Smooth muscle cell (in vitro differentiated cells): ENCODE data around the gene FHOD3. TPM values are rescaled to one million over a fixed set of nuclear protein-coding genes. Genes with fewer than 3 reads are reported as not detected.

ENCODE experiments used
- DNase-seq: peaks from one replicate; lab custom pipeline; 2025; ENCODE audit not compliant: unreplicated experiment; lab: John Stamatoyannopoulos, UW
- H2AFZ ChIP-seq: fragments of 200-600 bp; sonication (generic); 2 replicates; pipeline ENCODE4 v1.6.0; 2016; ENCODE audit warnings: antibody characterized with exemption, low read depth, mild to moderate bottlenecking
- H3F3A ChIP-seq: fragments of 200-600 bp; sonication (generic); 2 replicates; pipeline ENCODE4 v1.6.0; 2017; ENCODE audit warnings: antibody characterized with exemption, low read depth
- H3K27ac ChIP-seq: fragments of 200-600 bp; sonication (generic); 2 replicates; pipeline ENCODE4 v1.5.1; 2016; ENCODE audit warnings: low read depth, mild to moderate bottlenecking
- H3K27me3 ChIP-seq: fragments of 200-600 bp; sonication (generic); 2 replicates; pipeline ENCODE4 v1.6.1; 2016; ENCODE audit warnings: low read depth, mild to moderate bottlenecking
- H3K36me3 ChIP-seq: fragments of 200-600 bp; sonication (generic); 2 replicates; pipeline ENCODE4 v1.5.1; 2016; ENCODE audit warnings: low read depth
- H3K4me1 ChIP-seq: fragments of 200-600 bp; sonication (generic); 2 replicates; pipeline ENCODE4 v1.5.1; 2016; ENCODE audit warnings: low read depth
- H3K4me2 ChIP-seq: fragments of 200-600 bp; sonication (generic); 2 replicates; pipeline ENCODE4 v1.6.0; 2016; ENCODE audit warnings: mild to moderate bottlenecking
- H3K4me3 ChIP-seq: fragments of 200-600 bp; sonication (generic); 2 replicates; pipeline ENCODE4 v1.5.1; 2016; ENCODE audit warnings: mild to moderate bottlenecking
- H3K79me2 ChIP-seq: fragments of 200-600 bp; sonication (generic); 2 replicates; pipeline ENCODE4 v1.6.0; 2016; ENCODE audit warnings: low read depth, mild to moderate bottlenecking
- H3K9ac ChIP-seq: fragments of 200-600 bp; sonication (generic); 2 replicates; pipeline ENCODE4 v1.6.0; 2016; ENCODE audit warnings: low read depth
- H3K9me3 ChIP-seq: fragments of 200-600 bp; sonication (generic); replicated peaks from 2 replicates; pipeline ENCODE4 v1.5.1; 2016; ENCODE audit warnings: low read depth
- H4K20me1 ChIP-seq: fragments of 200-600 bp; sonication (generic); 2 replicates; pipeline ENCODE4 v1.6.0; 2016; ENCODE audit warnings: low read depth
- CTCF ChIP-seq: fragments of 200-600 bp; sonication (generic); IDR thresholded peaks from 2 replicates; pipeline ENCODE4 v1.5.1; 2017; ENCODE audit warnings: borderline replicate concordance, mild to moderate bottlenecking, antibody characterized with exemption; ENCODE audit not compliant: insufficient read depth, poor library complexity, severe bottlenecking
- WGBS: methylation state at CpG from one replicate; pipeline ENCODE4 v1.1.7; 2016; ENCODE audit warnings: low lambda C conversion rate; 5-methylcytosine and 5-hydroxymethylcytosine counted together
- polyA plus RNA-seq: library from polyadenylated mRNA; unstranded; fragments of >200 nt; fragmentation: Nextera tagmentation; extraction: Ambion mirVana; gene quantifications from 2 replicates; pipeline ENCODE4 v1.2.1, GENCODE V29; 2016
- total RNA-seq: library from RNA; depleted of rRNA; stranded (reverse); fragments of >200 nt; gene quantifications from 2 replicates; pipeline ENCODE4 v1.2.3, GENCODE V29; 2014

The FHOD3 gene
- total and polyA plus RNA-seq, 2 experiments from 2014 or later = 6.3 to 19.4 TPM

GRCh38 chr18:36255072-36255698, 42.3 kb upstream of the FHOD3 start:
- Histone ChIP-seq H3K27me3 (no peaks in the 10 kb centered on the region), H3K4me3 (no peak overlapping the region), H2AFZ (no peak overlapping the region), H3K4me2 (no peak overlapping the region), H3K9me3 (no peaks in the 10 kb centered on the region), H3K27ac (no peak overlapping the region), H3F3A (no peaks in the 10 kb centered on the region), H3K9ac (no peak overlapping the region), H3K79me2 (no peaks in the 10 kb centered on the region), H3K4me1 (no peaks in the 10 kb centered on the region), H3K36me3 (no peaks in the 10 kb centered on the region), H4K20me1 (no peaks in the 10 kb centered on the region)
- no peak for DNase-seq
- no peak for TF ChIP-seq CTCF
- WGBS = 86% methylated on average over 10 of the region's 10 CpGs

GRCh38 chr18:36256094-36256493, 41.4 kb upstream of the FHOD3 start:
- Histone ChIP-seq H3K79me2 (no peaks in the 10 kb centered on the region), H3K9ac (no peak overlapping the region), H3K27ac (no peak overlapping the region), H4K20me1 (no peaks in the 10 kb centered on the region), H3F3A (no peaks in the 10 kb centered on the region), H3K9me3 (no peaks in the 10 kb centered on the region), H3K36me3 (no peaks in the 10 kb centered on the region), H3K4me3 (no peak overlapping the region), H3K4me1 (no peaks in the 10 kb centered on the region), H3K27me3 (no peaks in the 10 kb centered on the region), H3K4me2 (no peak overlapping the region), H2AFZ (no peak overlapping the region)
- DNase-seq = no peak
- WGBS = 96% methylated on average over 7 of the region's 7 CpGs
- no peak for TF ChIP-seq CTCF

DNA sequence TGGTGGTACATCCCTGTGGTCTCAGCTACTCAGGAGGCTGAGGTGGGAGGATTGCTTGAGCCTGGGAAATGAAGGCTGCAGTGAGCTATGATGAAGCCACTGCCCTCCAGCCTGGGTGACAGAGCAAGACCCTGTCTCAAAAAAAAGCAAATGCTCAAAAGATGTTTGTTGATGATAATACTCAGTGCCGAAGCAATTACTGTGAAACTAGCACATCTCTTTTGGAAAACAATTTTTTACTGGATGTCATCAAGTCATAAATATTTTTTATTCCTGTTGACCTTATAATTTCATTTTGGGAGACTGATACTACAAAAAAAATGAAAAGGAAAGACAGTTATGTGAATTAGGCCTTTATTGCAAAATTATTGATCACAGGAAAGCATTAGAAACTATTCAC, 34.5 kb upstream of the FHOD3 start:
- no peak for TF ChIP-seq CTCF
- 92% methylated on average over 1 of the region's 1 CpG for WGBS
- no peaks in the 10 kb centered on the region for H3K27me3 ChIP-seq
- H3K79me2 ChIP-seq = no peaks in the 10 kb centered on the region
- H3K9ac ChIP-seq = no peak overlapping the region
- H3K36me3 ChIP-seq = no peaks in the 10 kb centered on the region
- H2AFZ ChIP-seq = no peak overlapping the region
- no peaks in the 10 kb centered on the region for H3K9me3 ChIP-seq
- no peak overlapping the region for H3K4me2 ChIP-seq
- no peak overlapping the region for H3K27ac ChIP-seq
- H3F3A ChIP-seq = no peaks in the 10 kb centered on the region
- DNase-seq = no peak
- no peaks in the 10 kb centered on the region for H4K20me1 ChIP-seq
- no peaks in the 10 kb centered on the region for H3K4me1 ChIP-seq
- no peak overlapping the region for H3K4me3 ChIP-seq

DNA sequence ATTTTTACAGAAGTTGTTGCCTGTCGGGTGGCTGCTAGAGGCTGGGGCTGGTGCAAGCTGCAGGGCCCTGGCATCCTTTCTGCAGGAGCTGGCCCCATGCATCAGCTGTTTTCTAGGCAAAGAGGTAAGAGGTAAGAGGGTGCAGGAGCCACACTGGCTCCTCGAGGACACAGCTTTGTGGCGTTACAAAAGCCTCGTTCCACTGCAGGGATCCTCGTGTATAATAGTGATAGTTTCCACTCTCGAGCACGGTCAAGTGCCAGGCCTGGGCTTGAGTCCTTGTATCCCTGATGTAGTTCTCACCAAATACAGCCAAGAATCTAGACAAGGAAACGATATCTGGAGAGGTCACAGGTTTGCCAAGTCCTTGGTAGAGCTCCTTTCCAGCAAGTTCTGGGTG, 33.2 kb upstream of the FHOD3 start:
- Histone ChIP-seq H3F3A (no peaks in the 10 kb centered on the region), H3K27me3 (no peaks in the 10 kb centered on the region), H3K4me2 (peak overlapping the region; percentile 35), H3K79me2 (no peaks in the 10 kb centered on the region), H3K9ac (no peak overlapping the region), H3K9me3 (no peaks in the 10 kb centered on the region), H4K20me1 (no peaks in the 10 kb centered on the region), H3K4me1 (no peaks in the 10 kb centered on the region), H3K27ac (peak overlapping the region; percentile 21), H3K4me3 (no peak overlapping the region), H3K36me3 (no peaks in the 10 kb centered on the region), H2AFZ (no peak overlapping the region)
- 92% methylated on average over 8 of the region's 8 CpGs for WGBS
- no peak for DNase-seq
- TF ChIP-seq CTCF = no peak
